Stomach (tissue), 4 donors: ENCODE data around the gene PCBD2.

Source experiments
- CTCF ChIP-seq, 7 experiments: fragments of 450-650 bp in 4 of 7; fragments of 200-600 bp in 3 of 7; sonication (generic) in 3 of 7; IDR thresholded peaks; one replicate each; pipeline ENCODE4 v1.5.1; 2016 to 2019; ENCODE audit warnings: antibody characterized with exemption in 7 of 7, control low read depth in 2 of 7, mild to moderate bottlenecking in 1 of 7
- EP300 ChIP-seq: sonication (generic); formaldehyde crosslinking; IDR thresholded peaks from one replicate; pipeline ENCODE4 v1.6.1; 2017; ENCODE audit warnings: antibody characterized with exemption
- POLR2A ChIP-seq, 4 donors: fragments of 450-650 bp; IDR thresholded peaks; one replicate each; pipeline ENCODE4 v1.6.1; 2016; ENCODE audit warnings: antibody characterized with exemption in 4 of 4, control low read depth in 2 of 4, mild to moderate bottlenecking in 1 of 4, moderate library complexity in 1 of 4
- POLR2AphosphoS5 ChIP-seq, 3 donors: sonication (generic); formaldehyde crosslinking; IDR thresholded peaks; one replicate each; pipeline ENCODE4 v1.6.1; 2016; ENCODE audit warnings: antibody characterized with exemption in 3 of 3

- no peak for TF ChIP-seq CTCF (IDR thresholded peaks at IDR 0.05)
- TF ChIP-seq EP300, result no peak
- TF ChIP-seq POLR2A (IDR thresholded peaks at IDR 0.05), result no peak
- TF ChIP-seq POLR2AphosphoS5 (IDR thresholded peaks at IDR 0.05), result no peak
Observed at GRCh38 chr5:134932508-134932907, 27.6 kb downstream of the PCBD2 start.
